Measurements from ENCODE around the gene SLC16A10. TPM values are rescaled to one million over a fixed set of nuclear protein-coding genes. Genes with fewer than 3 reads are reported as not detected.

The SLC16A10 gene
- total and polyA plus RNA-seq, 9 donors: 1.3 to 5.1 (median 2.5) TPM

- H3K36me3 ChIP-seq (ENCODE audit: control insufficient read depth, insufficient read depth, low read length): no peaks in the 10 kb centered on the region
- no peak overlapping the region for H3K4me3 ChIP-seq (ENCODE audit: low read length)
- no peaks in the 10 kb centered on the region for H3K4me1 ChIP-seq (ENCODE audit: control insufficient read depth, insufficient read depth, low read length)
- no peaks in the 10 kb centered on the region for H3K27me3 ChIP-seq (ENCODE audit: control insufficient read depth, insufficient read depth, low read length)
- WGBS (ENCODE audit: insufficient coverage): no CpG with 5 or more reads among the region's 1 CpG
- no peak for DNase-seq
- H3K27ac ChIP-seq (ENCODE audit: low read length): no peak overlapping the region
- peaks cover 6% of the 10 kb centered on the region for H3K9me3 ChIP-seq (replicated peaks; ENCODE audit: control insufficient read depth, low read depth, low read length)
Measured at GRCh38 chr6:111107589-111107988, 20.3 kb downstream of the SLC16A10 start.

GRCh38 chr6:111110036-111110435 is 22.7 kb downstream of the SLC16A10 start:
- Histone ChIP-seq H3K4me1 (ENCODE audit: control insufficient read depth, insufficient read depth, low read length) (no peaks in the 10 kb centered on the region), H3K4me3 (ENCODE audit: low read length) (no peak overlapping the region), H3K9me3 (replicated peaks; ENCODE audit: control insufficient read depth, low read depth, low read length) (peaks cover 6% of the 10 kb centered on the region), H3K27ac (ENCODE audit: low read length) (no peak overlapping the region), H3K36me3 (ENCODE audit: control insufficient read depth, insufficient read depth, low read length) (no peaks in the 10 kb centered on the region), H3K27me3 (ENCODE audit: control insufficient read depth, insufficient read depth, low read length) (no peaks in the 10 kb centered on the region)
- WGBS (ENCODE audit: insufficient coverage): 88% methylated on average over 3 of the region's 3 CpGs
- no peak for DNase-seq

GRCh38 chr6:111113336-111114086 is 26.2 kb downstream of the SLC16A10 start:
- no peaks in the 10 kb centered on the region for H3K9me3 ChIP-seq (replicated peaks; ENCODE audit: control insufficient read depth, low read depth, low read length)
- peak; percentile 63 for DNase-seq
- no peaks in the 10 kb centered on the region for H3K36me3 ChIP-seq (ENCODE audit: control insufficient read depth, insufficient read depth, low read length)
- no peak overlapping the region for H3K27ac ChIP-seq (ENCODE audit: low read length)
- H3K4me3 ChIP-seq (ENCODE audit: low read length): no peak overlapping the region
- no peaks in the 10 kb centered on the region for H3K4me1 ChIP-seq (ENCODE audit: control insufficient read depth, insufficient read depth, low read length)
- no peaks in the 10 kb centered on the region for H3K27me3 ChIP-seq (ENCODE audit: control insufficient read depth, insufficient read depth, low read length)
- 47% methylated on average over 5 of the region's 7 CpGs for WGBS (ENCODE audit: insufficient coverage)

GRCh38 chr6:111114087-111114443 is 26.8 kb downstream of the SLC16A10 start:
- Histone ChIP-seq H3K27ac (ENCODE audit: low read length) (no peak overlapping the region), H3K27me3 (ENCODE audit: control insufficient read depth, insufficient read depth, low read length) (no peaks in the 10 kb centered on the region), H3K4me3 (ENCODE audit: low read length) (no peak overlapping the region), H3K4me1 (ENCODE audit: control insufficient read depth, insufficient read depth, low read length) (no peaks in the 10 kb centered on the region), H3K9me3 (replicated peaks; ENCODE audit: control insufficient read depth, low read depth, low read length) (no peaks in the 10 kb centered on the region), H3K36me3 (ENCODE audit: control insufficient read depth, insufficient read depth, low read length) (no peaks in the 10 kb centered on the region)
- DNase-seq: no peak
- WGBS (ENCODE audit: insufficient coverage): no CpG with 5 or more reads among the region's 2 CpGs

GRCh38 chr6:111114482-111114881 is 27.2 kb downstream of the SLC16A10 start:
- no peak overlapping the region for H3K27ac ChIP-seq (ENCODE audit: low read length)
- H3K36me3 ChIP-seq (ENCODE audit: control insufficient read depth, insufficient read depth, low read length): no peaks in the 10 kb centered on the region
- DNase-seq: no peak
- no peaks in the 10 kb centered on the region for H3K4me1 ChIP-seq (ENCODE audit: control insufficient read depth, insufficient read depth, low read length)
- no peaks in the 10 kb centered on the region for H3K27me3 ChIP-seq (ENCODE audit: control insufficient read depth, insufficient read depth, low read length)
- no CpG with 5 or more reads among the region's 1 CpG for WGBS (ENCODE audit: insufficient coverage)
- H3K4me3 ChIP-seq (ENCODE audit: low read length): no peak overlapping the region
- no peaks in the 10 kb centered on the region for H3K9me3 ChIP-seq (replicated peaks; ENCODE audit: control insufficient read depth, low read depth, low read length)

- peaks cover 7% of the 10 kb centered on the region for H3K4me1 ChIP-seq (ENCODE audit: control insufficient read depth, insufficient read depth, low read length)
- DNase-seq: no peak
- no peaks in the 10 kb centered on the region for H3K9me3 ChIP-seq (replicated peaks; ENCODE audit: control insufficient read depth, low read depth, low read length)
- no peak overlapping the region for H3K27ac ChIP-seq (ENCODE audit: low read length)
- H3K4me3 ChIP-seq (ENCODE audit: low read length): no peak overlapping the region
- no peaks in the 10 kb centered on the region for H3K36me3 ChIP-seq (ENCODE audit: control insufficient read depth, insufficient read depth, low read length)
- no CpG with 5 or more reads among the region's 2 CpGs for WGBS (ENCODE audit: insufficient coverage)
- no peaks in the 10 kb centered on the region for H3K27me3 ChIP-seq (ENCODE audit: control insufficient read depth, insufficient read depth, low read length)
Measured at GRCh38 chr6:111118826-111119225, 31.5 kb downstream of the SLC16A10 start.

GRCh38 chr6:111119571-111120329 is 32.4 kb downstream of the SLC16A10 start:
- DNase-seq: peak; percentile 27

GRCh38 chr6:111121789-111122350 is 34.6 kb downstream of the SLC16A10 start:
- H3K4me1 ChIP-seq (ENCODE audit: control insufficient read depth, insufficient read depth, low read length): peaks cover 7% of the 10 kb centered on the region
- H3K27me3 ChIP-seq (ENCODE audit: control insufficient read depth, insufficient read depth, low read length): no peaks in the 10 kb centered on the region
- H3K36me3 ChIP-seq (ENCODE audit: control insufficient read depth, insufficient read depth, low read length): no peaks in the 10 kb centered on the region
- 87% methylated on average over 2 of the region's 4 CpGs for WGBS (ENCODE audit: insufficient coverage)
- H3K9me3 ChIP-seq (replicated peaks; ENCODE audit: control insufficient read depth, low read depth, low read length): no peaks in the 10 kb centered on the region
- no peak overlapping the region for H3K4me3 ChIP-seq (ENCODE audit: low read length)
- H3K27ac ChIP-seq (ENCODE audit: low read length): no peak overlapping the region
- no peak for DNase-seq

More at GRCh38 chr6:111119571-111120329, 32.4 kb downstream of the SLC16A10 start:
- Histone ChIP-seq H3K4me3 (ENCODE audit: low read length) (no peak overlapping the region), H3K27ac (ENCODE audit: low read length) (no peak overlapping the region), H3K27me3 (ENCODE audit: control insufficient read depth, insufficient read depth, low read length) (no peaks in the 10 kb centered on the region), H3K36me3 (ENCODE audit: control insufficient read depth, insufficient read depth, low read length) (no peaks in the 10 kb centered on the region), H3K9me3 (replicated peaks; ENCODE audit: control insufficient read depth, low read depth, low read length) (no peaks in the 10 kb centered on the region), H3K4me1 (ENCODE audit: control insufficient read depth, insufficient read depth, low read length) (peaks cover 7% of the 10 kb centered on the region)
- no CpG with 5 or more reads among the region's 2 CpGs for WGBS (ENCODE audit: insufficient coverage)

- no peak for DNase-seq
- Histone ChIP-seq H3K36me3 (ENCODE audit: control insufficient read depth, insufficient read depth, low read length) (no peaks in the 10 kb centered on the region), H3K27me3 (ENCODE audit: control insufficient read depth, insufficient read depth, low read length) (no peaks in the 10 kb centered on the region), H3K27ac (ENCODE audit: low read length) (peak overlapping the region; percentile 58), H3K9me3 (replicated peaks; ENCODE audit: control insufficient read depth, low read depth, low read length) (no peaks in the 10 kb centered on the region), H3K4me3 (ENCODE audit: low read length) (no peak overlapping the region), H3K4me1 (ENCODE audit: control insufficient read depth, insufficient read depth, low read length) (peaks cover 7% of the 10 kb centered on the region)
- WGBS (ENCODE audit: insufficient coverage): 19% methylated on average over 3 of the region's 7 CpGs
Measured at GRCh38 chr6:111122458-111123286, 35.4 kb downstream of the SLC16A10 start.

All from muscle of leg (tissue), 11 donors.